ENCODE measurements around the gene EEF2K. TPM values are rescaled to one million over a fixed set of nuclear protein-coding genes. Genes with fewer than 3 reads are reported as not detected.
"Not testable (repeated sequence)": the region's sequence is repeated elsewhere in the genome, so short reads cannot be mapped to it uniquely, and the experiment has no call there.

The EEF2K gene
- total RNA-seq, 1 donor from 2014 or later = 19.8 TPM

GRCh38 chr16:22291860-22292318 lies 85.8 kb downstream of the EEF2K start:
- DNase-seq (ENCODE audit: low read depth) = no peak

GRCh38 chr16:22292320-22292719 lies 86.2 kb downstream of the EEF2K start:
- no peak for DNase-seq (ENCODE audit: low read depth)

- DNase-seq (ENCODE audit: low read depth) = no peak
These were observed 87.3 kb downstream of the EEF2K start for GRCh38 chr16:22293137-22294106.

- peak; percentile 14 for DNase-seq (ENCODE audit: low read depth)
These were observed 90.4 kb downstream of the EEF2K start for GRCh38 chr16:22296225-22297113.

GRCh38 chr16:22297114-22297870 lies 91.2 kb downstream of the EEF2K start, which contains the start of gene POLR3E:
Gene POLR3E (plus strand): TSS chr16:22297409. CDS start chr16:22302969, 5,560 bp downstream.
- peak; percentile 98 for DNase-seq (ENCODE audit: low read depth)

- peak; percentile 92 for DNase-seq (ENCODE audit: low read depth)
These were observed 92.0 kb downstream of the EEF2K start for GRCh38 chr16:22297871-22298733.

- no peak for DNase-seq (ENCODE audit: low read depth)
These were observed 93.0 kb downstream of the EEF2K start for GRCh38 chr16:22299036-22299435.

GRCh38 chr16:22300427-22301071 lies 94.5 kb downstream of the EEF2K start:
- peak; percentile 92 for DNase-seq (ENCODE audit: low read depth)

GRCh38 chr16:22301423-22301822 lies 95.3 kb downstream of the EEF2K start:
- not testable (repeated sequence) for DNase-seq (ENCODE audit: low read depth)

- DNase-seq (ENCODE audit: low read depth) = no peak
These were observed 96.8 kb downstream of the EEF2K start for GRCh38 chr16:22302776-22303363.

- no peak for DNase-seq (ENCODE audit: low read depth)
These were observed 98.3 kb downstream of the EEF2K start for GRCh38 chr16:22304411-22304810.

- no peak for DNase-seq (ENCODE audit: low read depth)
These were observed 100.7 kb downstream of the EEF2K start for GRCh38 chr16:22306788-22307187.

GRCh38 chr16:22307838-22308237 lies 101.8 kb downstream of the EEF2K start:
- no peak for DNase-seq (ENCODE audit: low read depth)

GRCh38 chr16:22308824-22309520 lies 102.9 kb downstream of the EEF2K start:
- no peak for DNase-seq (ENCODE audit: low read depth)

GRCh38 chr16:22311520-22311919 lies 105.4 kb downstream of the EEF2K start:
- DNase-seq (ENCODE audit: low read depth) = no peak

GRCh38 chr16:22312897-22313781 lies 107.1 kb downstream of the EEF2K start:
- DNase-seq (ENCODE audit: low read depth) = no peak

GRCh38 chr16:22313876-22314470 lies 107.9 kb downstream of the EEF2K start:
- no peak for DNase-seq (ENCODE audit: low read depth)

Measured in myocyte (in vitro differentiated cells).